ENCODE measurements around the gene ADRA2B.

DNA sequence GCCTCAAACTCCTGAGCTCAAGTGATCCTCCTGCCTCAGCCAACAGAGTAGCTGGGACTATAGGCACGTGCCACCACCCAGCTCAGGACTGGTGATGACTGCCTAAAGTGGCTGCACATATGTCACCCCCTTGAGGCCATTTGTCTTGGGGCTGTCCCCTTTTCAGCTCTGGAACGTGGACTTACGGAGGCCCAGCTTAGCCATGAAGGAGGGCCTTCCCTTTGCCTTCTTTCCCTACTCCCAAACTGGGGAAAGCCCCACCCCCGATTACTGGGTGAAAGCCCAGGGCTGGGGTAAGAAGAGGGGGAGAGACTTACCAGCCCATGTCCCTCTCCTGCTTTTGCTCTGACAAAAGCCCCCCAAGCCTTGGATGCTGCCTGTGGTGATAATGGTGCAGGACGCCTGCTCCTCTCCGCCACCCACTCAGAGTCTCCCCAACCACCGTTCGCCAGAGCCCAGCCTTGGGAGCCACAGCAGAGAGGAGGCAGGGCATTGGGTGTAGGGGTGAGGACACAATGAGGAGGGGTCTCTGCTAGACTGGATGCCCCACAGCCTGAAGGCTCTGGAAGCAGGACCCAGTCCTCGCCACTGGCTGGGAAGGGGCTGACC lies 31.3 kb upstream of the ADRA2B start:
- TF ChIP-seq EZH2phosphoT487 (IDR thresholded peaks at IDR 0.05; ENCODE audit: low read depth, severe bottlenecking, unreplicated experiment) = no peak
- TF ChIP-seq, protein P1, sequence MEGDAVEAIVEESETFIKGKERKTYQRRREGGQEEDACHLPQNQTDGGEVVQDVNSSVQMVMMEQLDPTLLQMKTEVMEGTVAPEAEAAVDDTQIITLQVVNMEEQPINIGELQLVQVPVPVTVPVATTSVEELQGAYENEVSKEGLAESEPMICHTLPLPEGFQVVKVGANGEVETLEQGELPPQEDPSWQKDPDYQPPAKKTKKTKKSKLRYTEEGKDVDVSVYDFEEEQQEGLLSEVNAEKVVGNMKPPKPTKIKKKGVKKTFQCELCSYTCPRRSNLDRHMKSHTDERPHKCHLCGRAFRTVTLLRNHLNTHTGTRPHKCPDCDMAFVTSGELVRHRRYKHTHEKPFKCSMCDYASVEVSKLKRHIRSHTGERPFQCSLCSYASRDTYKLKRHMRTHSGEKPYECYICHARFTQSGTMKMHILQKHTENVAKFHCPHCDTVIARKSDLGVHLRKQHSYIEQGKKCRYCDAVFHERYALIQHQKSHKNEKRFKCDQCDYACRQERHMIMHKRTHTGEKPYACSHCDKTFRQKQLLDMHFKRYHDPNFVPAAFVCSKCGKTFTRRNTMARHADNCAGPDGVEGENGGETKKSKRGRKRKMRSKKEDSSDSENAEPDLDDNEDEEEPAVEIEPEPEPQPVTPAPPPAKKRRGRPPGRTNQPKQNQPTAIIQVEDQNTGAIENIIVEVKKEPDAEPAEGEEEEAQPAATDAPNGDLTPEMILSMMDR (IDR thresholded peaks at IDR 0.05; ENCODE audit: poor library complexity) = no peak
